ENCODE data around the gene PHKB. TPM values are rescaled to one million over a fixed set of nuclear protein-coding genes. Genes with fewer than 3 reads are reported as not detected.

PHKB gene
- total RNA-seq, 1 donor from 2014 or later = 109 TPM

GRCh38 chr16:47506800-47507199 lies 45.7 kb downstream of the PHKB start:
- H3K36me3 ChIP-seq = no peaks in the 10 kb centered on the region
- H3K9me3 ChIP-seq (ENCODE audit: low read depth) = no peaks in the 10 kb centered on the region
- H4K20me1 ChIP-seq (ENCODE audit: low read depth) = no peaks in the 10 kb centered on the region
- TF ChIP-seq CTCF (IDR thresholded peaks at IDR 0.05) = no peak
- no peak for TF ChIP-seq EZH2phosphoT487 (IDR thresholded peaks at IDR 0.05)
- TF ChIP-seq EZH2 (IDR thresholded peaks at IDR 0.05) = no peak
- no peak overlapping the region for H3K4me2 ChIP-seq
- H3K79me2 ChIP-seq (ENCODE audit: low read depth) = no peaks in the 10 kb centered on the region
- no peaks in the 10 kb centered on the region for H3F3A ChIP-seq (ENCODE audit: low read depth)
- no peak overlapping the region for H3K4me3 ChIP-seq
- Mint-ChIP-seq H3K9me3 (no peaks in the 10 kb centered on the region), H3K27ac (no peak overlapping the region), H3K4me3 (no peak overlapping the region), H3K36me3 (peaks cover 18% of the 10 kb centered on the region), H3K4me1 (no peaks in the 10 kb centered on the region), H3K27me3 (ENCODE audit: insufficient read depth, low read depth) (no peaks in the 10 kb centered on the region)
- H3K9ac ChIP-seq = no peak overlapping the region
- H3K4me1 ChIP-seq = no peaks in the 10 kb centered on the region
- H3K27me3 ChIP-seq = no peaks in the 10 kb centered on the region
- DNase-seq (ENCODE audit: low spot score) = no peak
- H3K27ac ChIP-seq = no peak overlapping the region
- H2AFZ ChIP-seq (replicated peaks) = no peak overlapping the region

- Mint-ChIP-seq H3K27me3 (ENCODE audit: insufficient read depth, low read depth) (no peaks in the 10 kb centered on the region), H3K4me1 (no peaks in the 10 kb centered on the region), H3K4me3 (no peak overlapping the region), H3K27ac (no peak overlapping the region), H3K9me3 (no peaks in the 10 kb centered on the region), H3K36me3 (peaks cover 20% of the 10 kb centered on the region)
- no peaks in the 10 kb centered on the region for H3K36me3 ChIP-seq
- no peak overlapping the region for H2AFZ ChIP-seq (replicated peaks)
- H3K4me1 ChIP-seq = no peaks in the 10 kb centered on the region
- H3K9ac ChIP-seq = no peak overlapping the region
- no peaks in the 10 kb centered on the region for H3F3A ChIP-seq (ENCODE audit: low read depth)
- DNase-seq (ENCODE audit: low spot score) = no peak
- no peaks in the 10 kb centered on the region for H3K9me3 ChIP-seq (ENCODE audit: low read depth)
- H3K4me3 ChIP-seq = no peak overlapping the region
- H3K79me2 ChIP-seq (ENCODE audit: low read depth) = no peaks in the 10 kb centered on the region
- H3K4me2 ChIP-seq = no peak overlapping the region
- H3K27me3 ChIP-seq = no peaks in the 10 kb centered on the region
- H3K27ac ChIP-seq = no peak overlapping the region
- H4K20me1 ChIP-seq (ENCODE audit: low read depth) = no peaks in the 10 kb centered on the region
- TF ChIP-seq EZH2 (IDR thresholded peaks at IDR 0.05) (no peak), EZH2phosphoT487 (IDR thresholded peaks at IDR 0.05) (no peak), CTCF (IDR thresholded peaks at IDR 0.05) (no peak)
Observed at GRCh38 chr16:47507701-47508100, 46.6 kb downstream of the PHKB start.

GRCh38 chr16:47511882-47512281 lies 50.8 kb downstream of the PHKB start:
- TF ChIP-seq EZH2phosphoT487 (IDR thresholded peaks at IDR 0.05) (no peak), CTCF (IDR thresholded peaks at IDR 0.05) (no peak), EZH2 (IDR thresholded peaks at IDR 0.05) (no peak)
- H3K9ac ChIP-seq = no peak overlapping the region
- H3K27ac ChIP-seq = no peak overlapping the region
- no peaks in the 10 kb centered on the region for H3K9me3 Mint-ChIP-seq
- H3K9me3 ChIP-seq (ENCODE audit: low read depth) = no peaks in the 10 kb centered on the region
- H3K4me3 Mint-ChIP-seq = no peak overlapping the region
- no peak overlapping the region for H3K27ac Mint-ChIP-seq
- H3K4me1 Mint-ChIP-seq = no peaks in the 10 kb centered on the region
- no peaks in the 10 kb centered on the region for H3K4me1 ChIP-seq
- no peaks in the 10 kb centered on the region for H4K20me1 ChIP-seq (ENCODE audit: low read depth)
- no peak overlapping the region for H3K4me3 ChIP-seq
- no peaks in the 10 kb centered on the region for H3K27me3 Mint-ChIP-seq (ENCODE audit: insufficient read depth, low read depth)
- peaks cover 11% of the 10 kb centered on the region for H3K36me3 Mint-ChIP-seq
- no peak overlapping the region for H2AFZ ChIP-seq (replicated peaks)
- peaks cover 13% of the 10 kb centered on the region for H3K36me3 ChIP-seq
- H3K27me3 ChIP-seq = no peaks in the 10 kb centered on the region
- H3K79me2 ChIP-seq (ENCODE audit: low read depth) = no peaks in the 10 kb centered on the region
- no peak for DNase-seq (ENCODE audit: low spot score)
- H3K4me2 ChIP-seq = no peak overlapping the region
- H3F3A ChIP-seq (ENCODE audit: low read depth) = no peaks in the 10 kb centered on the region

Data from neural progenitor cell (in vitro differentiated cells).